Stomach (tissue), 4 donors: ENCODE results near the gene ANKRD44.

Experiments
- CTCF ChIP-seq, 7 experiments: fragments of 450-650 bp in 4 of 7; fragments of 200-600 bp in 3 of 7; sonication (generic) in 3 of 7; IDR thresholded peaks; one replicate each; pipeline ENCODE4 v1.5.1; 2016 to 2019; ENCODE audit warnings: antibody characterized with exemption in 7 of 7, control low read depth in 2 of 7, mild to moderate bottlenecking in 1 of 7
- EP300 ChIP-seq: sonication (generic); formaldehyde crosslinking; IDR thresholded peaks from one replicate; pipeline ENCODE4 v1.6.1; 2017; ENCODE audit warnings: antibody characterized with exemption
- POLR2A ChIP-seq, 4 donors: fragments of 450-650 bp; IDR thresholded peaks; one replicate each; pipeline ENCODE4 v1.6.1; 2016; ENCODE audit warnings: antibody characterized with exemption in 4 of 4, control low read depth in 2 of 4, mild to moderate bottlenecking in 1 of 4, moderate library complexity in 1 of 4
- POLR2AphosphoS5 ChIP-seq, 3 donors: sonication (generic); formaldehyde crosslinking; IDR thresholded peaks; one replicate each; pipeline ENCODE4 v1.6.1; 2016; ENCODE audit warnings: antibody characterized with exemption in 3 of 3

GRCh38 chr2:197126630-197127352, 183.8 kb downstream of the ANKRD44 start:
- TF ChIP-seq CTCF (IDR thresholded peaks at IDR 0.05) (no peak), POLR2AphosphoS5 (IDR thresholded peaks at IDR 0.05) (no peak), POLR2A (IDR thresholded peaks at IDR 0.05) (no peak), EP300 (no peak)
